ENCODE data around the gene STIM2.
A peak's percentile ranks its signal among the peaks of the same experiment; 100 is the strongest.

The STIM2 gene

DNA sequence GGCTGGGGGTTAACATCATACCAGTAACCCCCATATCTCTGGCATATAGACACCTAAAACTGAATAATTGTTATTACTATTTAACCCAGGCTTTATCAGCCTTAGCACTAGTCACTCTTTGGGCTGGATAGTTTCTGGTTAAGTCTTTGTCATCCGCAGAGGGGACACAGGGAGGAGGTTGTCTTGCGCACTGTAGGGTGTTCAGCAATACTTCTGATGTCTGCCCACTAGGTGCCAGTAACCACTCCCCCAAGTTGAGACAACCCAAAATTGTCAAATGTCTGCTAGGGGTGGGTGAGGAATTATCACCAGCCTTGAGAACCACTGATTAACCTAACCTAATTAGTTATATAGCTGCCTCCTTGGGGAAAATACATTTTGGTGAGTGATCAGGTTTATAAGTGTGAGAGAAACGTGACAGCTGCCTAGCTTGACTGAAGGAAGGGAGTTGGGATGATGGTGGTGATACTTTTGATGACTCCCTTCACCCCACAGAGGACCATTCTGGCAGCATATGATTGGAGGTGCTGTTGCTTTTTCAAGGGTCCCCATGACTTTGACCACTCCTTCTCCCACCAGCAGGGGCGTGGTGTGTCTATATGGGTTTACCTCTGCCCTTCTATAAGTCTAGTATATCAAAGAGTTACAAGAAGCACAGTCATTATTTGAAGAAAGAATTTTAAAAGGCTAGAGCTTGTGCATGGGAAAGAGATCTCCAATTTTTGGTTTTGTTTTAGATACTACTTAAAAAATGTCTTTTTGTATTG, 140.9 kb downstream of the STIM2 start:
- no peak for FAIRE-seq
- DNase-seq (ENCODE audit: low spot score) = no peak

DNA sequence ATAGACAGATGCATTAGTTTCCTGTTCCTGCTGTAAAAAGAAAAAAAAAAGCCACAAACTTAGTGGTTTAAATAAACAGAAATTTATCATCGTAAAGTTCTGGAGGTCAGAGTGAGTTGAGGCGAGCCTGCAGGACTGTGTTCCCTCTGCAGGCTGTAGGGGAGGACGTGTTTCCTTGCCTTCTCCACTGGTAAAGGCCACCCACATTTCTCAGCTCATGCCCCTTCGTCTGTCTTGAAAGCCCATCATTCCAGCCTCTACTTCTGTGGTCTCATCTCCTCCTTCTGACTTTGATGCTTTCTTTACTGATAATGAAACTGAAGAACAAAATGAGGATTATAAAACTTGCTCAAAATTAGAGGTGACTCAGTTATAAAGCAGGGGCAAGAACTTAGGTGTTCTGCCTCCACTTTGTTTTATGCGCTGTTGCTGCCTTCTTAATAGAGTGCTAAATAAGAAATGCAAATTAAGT, 143.0 kb downstream of the STIM2 start:
- FAIRE-seq = no peak

GRCh38 chr4:27005501-27005900, 144.9 kb downstream of the STIM2 start:
- DNase-seq (ENCODE audit: low spot score) (no peak), FAIRE-seq (peak; percentile 26)

More for the DNA sequence above, 143.0 kb downstream of the STIM2 start:
- no peak for DNase-seq (ENCODE audit: low spot score)

DNA sequence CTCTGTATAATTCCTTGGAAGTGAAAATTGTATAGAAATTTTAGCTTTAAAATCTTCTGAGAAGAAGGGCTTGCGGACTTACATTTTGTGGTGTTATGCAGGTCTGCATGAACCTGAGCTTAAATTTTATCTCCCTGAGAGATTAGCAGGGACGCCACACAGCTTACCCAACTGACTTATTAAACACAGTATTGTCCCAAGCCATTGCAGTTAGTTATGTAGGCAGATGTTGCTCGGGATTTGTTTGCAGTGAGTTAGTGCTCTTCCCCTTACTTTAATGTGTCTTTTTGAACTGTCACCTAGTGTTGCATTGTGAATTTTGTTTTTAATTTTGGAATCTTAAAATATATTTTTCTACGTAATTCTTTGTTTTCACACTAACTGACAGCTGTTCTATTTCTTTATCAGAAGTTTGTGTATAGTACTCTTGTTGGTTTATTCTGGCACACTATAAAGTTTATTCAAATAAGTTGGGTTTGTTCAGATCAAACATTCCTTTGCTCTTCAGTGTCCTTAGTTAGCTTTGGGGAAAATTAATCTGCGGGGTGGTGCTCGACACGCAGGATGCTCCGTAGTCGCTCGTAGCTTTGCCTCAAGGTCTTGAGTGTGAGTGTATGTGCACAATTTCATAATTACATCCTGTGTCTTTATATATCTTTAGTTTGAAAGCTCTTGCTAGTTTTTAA, 145.4 kb downstream of the STIM2 start:
- no peak for FAIRE-seq
- DNase-seq (ENCODE audit: low spot score) = no peak

DNA sequence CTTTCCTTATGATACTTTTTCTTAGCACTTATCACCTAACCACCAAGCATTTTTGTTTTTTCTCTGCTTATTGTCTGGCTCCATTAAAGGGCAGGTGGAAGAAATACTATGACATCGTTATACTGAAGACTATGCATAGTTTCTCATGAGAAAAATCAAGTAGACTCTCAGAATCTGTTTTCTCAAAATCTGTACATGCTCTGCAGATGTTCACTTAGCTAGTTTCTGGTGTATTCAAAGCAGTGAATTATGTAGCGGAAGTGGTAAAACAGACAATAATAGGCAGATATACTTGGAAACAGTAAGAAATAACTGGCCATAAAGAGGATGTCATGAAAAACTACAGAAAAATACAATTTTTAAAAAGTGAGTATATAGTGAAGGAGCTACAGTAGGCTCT, 146.0 kb downstream of the STIM2 start:
- FAIRE-seq (no peak), DNase-seq (ENCODE audit: low spot score) (no peak)

GRCh38 chr4:27007507-27007906, 146.9 kb downstream of the STIM2 start:
- FAIRE-seq = no peak
- no peak for DNase-seq (ENCODE audit: low spot score)

DNA sequence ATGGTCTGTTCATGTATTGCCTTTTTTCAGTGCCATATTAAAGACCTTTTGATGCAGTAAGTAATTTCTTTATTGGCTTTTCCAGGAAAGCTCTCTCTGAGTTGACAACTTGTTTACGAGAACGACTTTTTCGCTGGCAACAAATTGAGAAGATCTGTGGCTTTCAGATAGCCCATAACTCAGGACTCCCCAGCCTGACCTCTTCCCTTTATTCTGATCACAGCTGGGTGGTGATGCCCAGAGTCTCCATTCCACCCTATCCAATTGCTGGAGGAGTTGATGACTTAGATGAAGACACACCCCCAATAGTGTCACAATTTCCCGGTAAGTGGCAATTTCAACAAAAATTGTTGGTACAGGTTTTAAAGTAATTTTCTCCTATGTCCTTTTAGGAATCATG, 148.0 kb downstream of the STIM2 start:
- DNase-seq (ENCODE audit: low spot score) = no peak
- FAIRE-seq = no peak

- FAIRE-seq (no peak), DNase-seq (ENCODE audit: low spot score) (no peak)
These were observed 148.9 kb downstream of the STIM2 start for GRCh38 chr4:27009539-27009938.

GRCh38 chr4:27010334-27010940, 149.8 kb downstream of the STIM2 start:
- peak; percentile 36 for DNase-seq (ENCODE audit: low spot score)
- FAIRE-seq = peak; percentile 58

- FAIRE-seq = no peak
These were observed 150.8 kb downstream of the STIM2 start for GRCh38 chr4:27011401-27011800.

DNA sequence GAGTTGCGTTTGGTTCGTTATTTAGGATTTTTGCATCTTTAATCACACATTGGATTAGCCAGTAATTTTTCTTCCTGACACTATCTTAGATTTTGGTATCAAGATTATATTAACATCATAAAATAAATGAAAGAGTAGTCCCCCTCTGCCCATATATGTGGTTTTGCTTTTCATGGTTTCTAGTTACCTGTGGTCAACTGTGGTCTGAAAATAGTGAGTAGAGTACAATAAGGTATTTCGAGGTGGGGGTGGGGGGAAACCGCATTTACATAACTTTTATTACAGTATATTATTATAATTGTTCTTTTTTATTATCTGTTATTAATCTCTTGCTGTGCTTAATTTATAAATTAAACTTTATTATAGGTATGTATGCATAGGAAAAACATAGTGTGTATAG, 152.4 kb downstream of the STIM2 start:
- FAIRE-seq (no peak), DNase-seq (ENCODE audit: low spot score) (no peak)

More at GRCh38 chr4:27011401-27011800, 150.8 kb downstream of the STIM2 start:
- no peak for DNase-seq (ENCODE audit: low spot score)

DNA sequence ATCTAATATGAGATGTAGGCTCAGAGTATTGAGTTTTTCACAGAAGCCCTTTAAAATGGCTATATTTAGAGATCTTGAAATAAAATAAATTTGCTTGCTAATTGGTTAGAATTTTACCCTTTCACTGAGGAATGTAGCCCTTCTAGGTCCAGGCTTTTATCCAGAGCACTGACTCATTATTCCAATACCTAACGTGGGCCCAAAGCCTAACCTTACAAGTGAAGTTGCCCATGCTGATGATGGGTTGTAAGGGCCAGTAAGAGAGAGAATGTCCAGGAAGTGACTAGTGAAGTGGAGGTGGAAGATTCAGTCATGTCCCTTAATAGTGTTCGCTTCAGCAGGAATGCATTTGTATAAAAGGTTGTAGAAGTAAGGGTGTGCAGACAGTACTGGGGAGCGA, 155.9 kb downstream of the STIM2 start:
- FAIRE-seq (no peak), DNase-seq (ENCODE audit: low spot score) (no peak)

- no peak for FAIRE-seq
- DNase-seq (ENCODE audit: low spot score) = no peak
These were observed 157.0 kb downstream of the STIM2 start for GRCh38 chr4:27017623-27018022.

- DNase-seq (ENCODE audit: low spot score) = no peak
These were observed 157.4 kb downstream of the STIM2 start for GRCh38 chr4:27018076-27018475.

GRCh38 chr4:27018910-27019309, 158.3 kb downstream of the STIM2 start:
- DNase-seq (ENCODE audit: low spot score) (no peak), FAIRE-seq (no peak)

More at GRCh38 chr4:27018076-27018475, 157.4 kb downstream of the STIM2 start:
- FAIRE-seq = no peak

DNA sequence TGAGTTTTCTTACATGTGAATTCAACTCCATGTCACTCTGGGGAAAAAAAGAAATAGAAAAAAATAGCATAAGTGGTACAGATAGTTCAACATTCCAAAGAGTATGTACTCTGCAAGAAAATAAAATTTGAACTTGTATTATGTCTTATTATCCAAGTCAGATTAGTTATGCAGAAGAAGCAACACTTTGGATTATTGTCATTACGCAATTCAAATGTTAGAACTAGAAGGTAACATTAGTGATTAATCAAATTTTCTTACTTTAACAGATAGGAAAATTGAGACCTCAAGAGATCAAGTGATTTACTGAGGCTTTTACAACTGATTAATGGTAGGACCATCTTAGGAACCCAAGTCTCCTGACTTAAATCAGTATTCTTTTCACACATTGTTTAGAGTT, 159.1 kb downstream of the STIM2 start:
- FAIRE-seq (no peak), DNase-seq (ENCODE audit: low spot score) (no peak)

- DNase-seq (ENCODE audit: low spot score) (no peak), FAIRE-seq (no peak)
These were observed 159.6 kb downstream of the STIM2 start for GRCh38 chr4:27020203-27020602.

- DNase-seq (ENCODE audit: low spot score) (no peak), FAIRE-seq (no peak)
These were observed 160.0 kb downstream of the STIM2 start for GRCh38 chr4:27020603-27021002.

GRCh38 chr4:27022963-27023362, 162.3 kb downstream of the STIM2 start:
- no peak for FAIRE-seq
- no peak for DNase-seq (ENCODE audit: low spot score)

DNA sequence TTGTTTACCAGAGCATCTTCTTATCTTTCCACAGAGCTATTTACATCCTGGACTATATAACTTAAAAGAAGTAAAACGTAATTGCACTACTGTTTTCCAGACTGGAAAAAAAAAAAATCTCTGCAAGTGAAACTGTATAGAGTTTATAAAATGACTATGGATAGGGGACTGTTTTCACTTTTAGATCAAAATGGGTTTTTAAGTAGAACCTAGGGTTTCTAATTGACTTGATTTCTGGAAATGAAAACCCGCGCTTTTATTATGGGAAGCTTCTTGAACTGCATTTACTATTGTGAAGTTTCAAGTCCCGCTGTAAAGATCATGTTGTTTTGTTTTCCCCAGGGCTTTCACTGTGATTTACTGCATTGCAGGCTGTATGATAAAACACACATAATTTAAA, 162.7 kb downstream of the STIM2 start:
- FAIRE-seq = no peak
- no peak for DNase-seq (ENCODE audit: low spot score)

DNA sequence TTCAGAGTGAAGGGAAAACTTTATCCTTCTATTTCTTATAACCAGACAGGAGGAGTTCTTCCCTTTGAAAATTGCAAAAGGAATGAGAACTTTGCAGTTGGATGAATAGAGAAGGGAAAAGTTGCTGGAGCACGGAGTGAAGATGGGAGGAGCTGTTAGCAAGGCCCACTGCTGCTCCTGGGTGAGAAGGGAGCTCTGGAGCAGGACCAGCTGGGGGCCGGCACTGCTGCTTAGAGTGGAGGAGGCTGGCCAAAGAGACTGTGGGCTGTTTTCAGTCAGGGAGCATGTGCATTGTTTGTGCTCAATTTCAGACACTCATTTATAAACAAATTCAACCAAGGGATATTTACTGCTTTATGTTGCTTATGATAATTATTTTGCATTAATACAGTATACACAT, 164.2 kb downstream of the STIM2 start:
- DNase-seq (ENCODE audit: low spot score) (no peak), FAIRE-seq (no peak)

DNA sequence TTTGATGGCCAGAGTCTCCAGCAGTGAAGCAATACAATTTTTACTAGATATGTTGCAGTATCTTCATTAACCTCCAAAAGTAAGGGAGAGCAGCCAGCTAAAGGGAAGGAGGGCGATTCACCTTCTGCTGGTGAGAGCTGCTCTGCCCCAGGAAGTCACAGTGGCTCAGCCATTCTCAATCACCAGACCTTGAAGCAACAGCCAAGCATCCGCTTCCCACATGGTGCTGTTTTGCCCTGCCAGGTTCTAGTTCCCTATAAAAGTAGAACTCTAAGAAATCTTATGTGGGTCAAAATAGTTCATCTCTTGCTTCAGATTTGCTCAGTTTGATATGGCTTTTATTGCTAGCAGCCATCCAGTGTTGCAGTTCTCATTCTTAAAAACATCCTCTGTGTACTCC, 166.8 kb downstream of the STIM2 start:
- DNase-seq (ENCODE audit: low spot score) (no peak), FAIRE-seq (no peak)
